GM21447 (cell line): Measurements from ENCODE around the gene TATDN2.
"Not testable (repeated sequence)": the region's sequence is repeated elsewhere in the genome, so short reads cannot be mapped to it uniquely, and the experiment has no call there.

Source experiments
- ATAC-seq: cut with Tn5 transposase; IDR thresholded peaks from one replicate; pipeline ENCODE4 v1.9.1; 2021; ENCODE audit not compliant: unreplicated experiment

TATDN2 gene

DNA sequence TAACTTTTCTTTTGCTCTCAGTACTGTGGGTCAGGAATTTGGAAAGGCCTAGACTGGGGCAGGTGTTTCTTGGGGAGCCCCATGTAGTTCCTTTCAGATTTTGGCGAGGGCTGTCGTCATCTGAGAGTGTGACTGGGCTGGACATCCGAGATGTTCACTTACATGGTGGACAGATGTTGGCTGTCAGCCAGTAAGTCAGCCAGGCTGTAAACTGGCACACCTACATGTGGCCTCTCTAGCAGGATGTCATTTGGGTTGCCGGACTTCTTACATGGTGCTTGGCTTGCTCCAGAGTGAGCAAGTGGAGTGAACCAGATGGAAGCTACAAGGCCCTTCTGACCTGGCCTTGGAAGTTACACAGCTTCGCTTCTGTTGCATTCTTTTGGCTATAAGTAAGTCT lies 20.7 kb downstream of the TATDN2 start:
- ATAC-seq, result no peak

DNA sequence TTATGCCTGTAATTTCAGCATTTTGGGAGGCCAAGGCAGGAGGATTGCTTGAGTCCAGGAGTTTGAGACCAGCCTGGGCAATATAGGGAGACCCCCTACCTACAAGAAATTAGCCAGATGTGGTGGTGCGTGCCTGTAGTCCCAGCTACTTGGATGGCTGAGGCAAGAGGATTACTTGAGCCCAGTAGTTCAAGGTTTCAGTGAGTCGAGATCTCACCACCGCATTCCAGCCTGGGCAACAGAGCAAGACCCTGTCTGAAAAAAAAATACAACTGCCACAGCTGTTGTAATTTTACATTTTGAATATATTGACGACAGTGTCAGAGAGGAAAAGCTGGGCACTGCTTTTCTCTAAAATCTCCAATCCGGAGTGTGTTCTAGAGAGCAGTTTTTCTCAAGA lies 21.2 kb downstream of the TATDN2 start:
- no peak for ATAC-seq

DNA sequence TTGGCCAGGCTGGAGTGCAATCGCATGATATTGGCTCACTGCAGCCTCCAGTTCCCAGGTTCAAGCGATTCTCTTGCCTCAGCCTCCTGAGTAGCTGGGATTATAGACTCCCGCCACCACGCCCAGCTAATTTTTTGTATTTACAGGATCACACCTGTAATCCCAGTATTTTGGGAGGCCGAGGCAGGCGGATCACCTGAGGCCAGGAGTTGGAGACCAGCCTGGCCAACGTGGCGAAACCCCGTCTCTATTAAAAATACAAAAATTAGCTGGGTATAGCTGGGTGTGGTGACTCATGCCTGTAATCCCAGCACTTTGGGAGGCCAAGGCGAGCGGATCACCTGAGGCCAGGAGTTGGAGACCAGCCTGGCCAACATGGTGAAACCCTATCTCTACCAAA lies 24.2 kb downstream of the TATDN2 start:
- not testable (repeated sequence) for ATAC-seq

DNA sequence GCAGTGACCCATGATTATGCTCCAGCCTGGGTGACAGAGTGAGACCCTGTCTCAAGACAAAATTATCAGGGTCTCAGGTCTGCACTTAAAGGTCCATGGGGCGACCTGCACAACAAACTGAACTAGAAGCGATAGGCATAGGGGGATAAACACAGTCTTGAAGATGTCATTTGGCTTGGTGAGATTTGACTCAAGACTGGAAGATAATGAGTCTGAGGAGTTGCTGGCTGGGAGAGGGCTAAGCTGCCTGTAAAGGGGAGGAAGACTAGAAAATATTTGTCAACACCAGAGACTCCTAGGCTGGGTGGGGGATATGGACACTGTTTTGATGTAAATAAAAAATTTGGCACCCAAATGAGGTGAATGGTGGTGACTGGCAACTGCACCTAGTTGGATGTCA lies 24.7 kb downstream of the TATDN2 start:
- no peak for ATAC-seq

DNA sequence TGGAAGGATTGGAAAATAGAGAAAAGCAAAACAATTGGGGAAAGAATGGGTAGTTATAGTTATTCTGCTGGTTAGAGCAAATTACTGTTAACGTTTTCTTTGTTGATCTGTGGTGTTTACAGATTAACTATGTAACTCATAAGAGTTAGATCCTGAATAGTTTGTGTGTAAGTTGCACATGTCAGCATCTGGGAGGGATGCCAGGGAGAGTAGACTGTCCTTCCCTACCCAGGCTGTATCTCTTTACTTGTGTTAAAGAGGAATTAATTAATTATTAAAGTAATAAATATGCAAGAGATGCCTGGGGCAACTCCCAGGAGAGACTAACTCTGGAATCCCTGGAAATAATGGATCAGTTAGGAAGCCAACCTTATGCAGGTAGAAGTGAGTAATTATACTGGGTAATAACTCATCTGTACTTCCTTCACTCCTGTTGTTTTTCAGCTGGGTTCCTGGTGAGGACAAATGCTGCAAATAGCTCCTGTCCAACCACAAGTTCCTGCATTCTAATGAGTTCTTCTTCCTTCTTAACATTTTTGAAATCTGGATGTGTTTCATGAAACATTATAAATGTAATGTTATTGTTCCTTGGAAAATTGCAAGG lies 25.5 kb downstream of the TATDN2 start:
- no peak for ATAC-seq

DNA sequence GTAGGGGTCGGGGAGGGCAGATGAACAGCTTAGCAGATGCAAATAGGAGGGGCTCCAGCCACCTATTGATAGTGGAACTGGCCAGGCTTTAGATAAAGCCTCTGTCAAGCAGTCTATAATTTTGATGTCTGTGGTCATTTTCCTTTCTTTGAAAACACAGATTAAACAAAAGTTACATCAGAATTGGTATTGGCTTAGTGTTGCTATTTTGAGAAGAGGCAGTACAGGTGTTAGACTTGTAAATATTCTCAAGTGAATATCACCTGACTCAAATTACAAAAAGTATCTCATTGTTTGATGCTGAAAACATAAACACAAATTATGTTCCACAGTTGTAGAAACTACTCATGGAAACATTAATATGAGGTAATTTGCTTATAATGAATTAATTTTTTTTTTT lies 26.3 kb downstream of the TATDN2 start:
- ATAC-seq, result no peak

DNA sequence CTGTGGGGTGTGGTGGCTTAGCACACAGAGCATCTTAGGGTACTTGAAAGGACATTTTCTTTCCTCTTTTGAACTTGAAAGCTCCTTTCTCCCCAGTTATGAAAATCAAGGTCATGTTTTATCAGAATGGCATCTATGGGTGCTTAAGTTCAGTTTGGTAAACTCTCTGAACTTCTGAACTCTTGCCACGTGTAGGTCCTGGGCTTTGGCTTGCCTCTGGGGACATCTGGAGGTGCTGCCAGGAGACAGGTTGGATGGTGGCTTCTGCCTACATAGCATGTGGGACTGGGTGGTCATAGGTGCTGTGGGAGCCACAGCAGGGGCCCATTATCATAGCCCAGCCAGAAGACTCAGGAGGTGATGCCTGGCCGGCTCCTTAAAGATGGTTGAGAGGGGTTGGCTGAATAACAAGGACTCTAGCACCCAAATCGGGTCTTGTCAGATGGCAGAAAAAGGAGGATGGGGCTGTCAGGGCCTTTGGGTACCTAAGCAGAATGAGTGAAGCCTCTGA lies 28.9 kb downstream of the TATDN2 start:
- ATAC-seq, result no peak

DNA sequence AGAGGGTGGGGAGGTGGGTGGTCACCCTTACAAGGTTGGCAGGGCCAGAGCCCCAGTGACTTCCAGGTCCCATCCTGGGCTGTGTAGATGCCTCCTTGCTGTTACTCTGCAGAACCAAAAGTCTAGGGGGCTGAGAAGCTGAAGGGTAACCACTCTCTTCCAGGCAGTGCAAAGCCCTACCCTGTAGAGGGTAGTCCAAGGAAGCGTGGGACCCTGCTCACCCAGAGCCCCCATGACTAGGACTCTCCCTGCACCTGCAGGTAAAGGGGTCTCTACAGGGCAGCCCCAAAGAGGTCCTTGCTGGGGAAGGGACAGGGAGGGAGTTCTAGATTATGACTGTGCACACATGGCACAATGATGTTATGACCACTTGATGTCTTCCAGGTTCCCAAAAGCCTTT lies 30.2 kb downstream of the TATDN2 start:
- no peak for ATAC-seq

DNA sequence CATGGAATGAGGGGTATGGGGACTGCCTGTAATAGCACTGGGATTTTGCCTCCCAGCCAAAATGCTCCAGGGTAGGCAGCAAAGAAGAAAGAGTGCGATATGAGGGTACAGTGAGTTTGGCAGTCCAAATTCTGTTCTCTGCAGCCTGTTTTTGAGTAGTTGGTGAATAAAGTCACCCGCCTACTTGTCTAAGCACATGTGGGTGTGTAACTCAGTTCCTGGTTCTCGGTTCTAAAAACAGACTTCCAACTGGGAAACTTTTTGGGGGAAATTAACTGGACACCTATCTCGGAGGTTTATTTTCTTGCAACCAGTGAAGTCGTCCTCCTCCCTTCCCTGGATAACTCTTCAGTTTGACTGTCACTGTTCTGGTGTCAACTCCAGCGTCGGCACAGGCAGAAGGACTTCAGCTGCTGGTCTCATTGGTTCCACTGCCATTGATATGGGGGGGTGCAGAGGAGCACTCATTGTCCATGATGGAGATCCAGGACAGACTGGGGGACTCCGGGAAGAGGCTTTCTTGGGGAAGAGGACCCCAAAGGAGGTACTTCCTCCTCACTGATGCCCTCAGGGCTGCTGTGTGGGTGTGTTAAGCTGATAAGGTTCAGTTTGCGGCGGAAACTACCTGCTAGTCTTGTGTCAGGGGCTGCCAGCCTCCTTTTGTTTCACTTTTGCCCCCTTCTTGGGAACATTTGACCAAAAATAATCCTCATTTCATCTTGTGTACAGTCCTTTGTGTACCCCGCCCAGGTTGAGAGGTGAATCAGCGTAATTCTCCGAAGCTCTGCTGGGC lies 31.3 kb downstream of the TATDN2 start:
- no peak for ATAC-seq

DNA sequence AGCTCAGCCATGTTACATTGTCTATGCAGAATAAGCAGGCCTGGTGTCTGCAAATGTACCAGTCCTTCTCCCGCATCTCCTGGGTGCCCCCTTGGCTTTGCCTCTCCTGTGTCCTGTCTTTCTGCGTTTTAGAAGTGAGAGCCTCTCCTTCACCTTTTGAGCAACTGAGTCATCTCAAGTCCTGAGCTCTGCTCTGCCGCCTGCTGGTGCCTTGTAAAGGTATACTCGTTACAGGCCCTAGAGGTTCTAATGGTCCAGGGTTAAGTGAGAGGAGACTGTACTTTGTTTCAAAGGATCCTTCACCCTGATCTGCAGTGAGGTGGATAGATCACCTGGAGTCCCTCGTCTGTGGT lies 31.9 kb downstream of the TATDN2 start:
- ATAC-seq, result no peak

DNA sequence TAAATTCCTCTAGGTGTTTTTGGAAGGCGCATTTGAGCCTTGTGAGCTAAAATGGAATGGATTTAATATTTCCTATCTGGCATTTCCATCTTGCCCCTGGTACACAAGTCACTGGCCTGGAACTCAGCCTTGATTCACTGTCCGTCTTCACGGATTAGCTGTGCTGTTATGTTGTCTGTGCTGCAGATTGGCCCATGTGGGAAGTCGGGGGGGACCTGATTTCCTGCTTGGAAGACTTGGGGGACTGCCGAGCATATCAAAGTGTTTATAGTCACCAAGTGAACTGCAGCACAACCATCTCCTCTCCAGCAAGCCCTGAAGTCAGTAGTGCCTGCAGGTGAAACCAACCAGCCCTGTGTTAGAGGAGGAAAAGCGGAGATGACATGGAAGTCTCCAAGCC lies 32.3 kb downstream of the TATDN2 start:
- ATAC-seq, result no peak

DNA sequence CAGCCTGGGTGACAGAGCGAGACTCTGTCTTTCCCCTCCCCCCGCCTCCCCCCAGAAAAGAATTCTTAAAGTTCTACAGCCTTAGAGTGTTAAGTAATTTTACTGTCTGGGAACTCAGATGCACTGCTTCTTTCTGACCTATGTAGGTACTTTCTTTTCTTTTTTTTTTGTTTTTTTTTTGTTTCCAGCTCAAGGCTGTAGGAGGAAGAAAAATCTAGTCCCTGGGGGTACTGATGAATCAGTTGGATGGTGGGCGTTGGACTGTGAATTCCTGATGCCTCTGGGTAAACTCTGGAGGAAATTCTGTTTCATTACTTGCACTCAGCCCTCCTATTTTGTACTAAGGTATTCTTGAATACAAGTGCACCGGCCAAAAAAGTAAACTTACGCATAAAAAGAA lies 33.7 kb downstream of the TATDN2 start:
- ATAC-seq, result no peak

DNA sequence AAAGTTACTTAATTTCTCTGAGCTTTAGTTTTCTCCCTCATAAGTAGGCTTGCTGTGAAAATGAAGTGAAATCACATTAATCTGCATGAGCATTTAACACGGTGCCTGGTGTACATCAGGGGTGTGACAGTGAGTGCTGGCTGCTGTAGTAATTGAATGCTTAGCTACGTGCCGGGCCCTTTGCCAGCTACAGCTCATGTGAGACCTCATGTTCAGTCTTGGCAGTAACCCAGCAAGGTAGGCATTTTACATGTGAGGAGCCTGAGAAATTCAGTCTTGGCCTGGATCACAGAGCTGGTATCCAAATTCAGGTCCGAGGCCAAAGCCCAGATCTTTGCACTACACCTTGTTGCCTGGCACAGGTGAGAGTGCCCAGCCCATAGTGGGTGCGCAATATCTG lies 35.4 kb downstream of the TATDN2 start:
- no peak for ATAC-seq

DNA sequence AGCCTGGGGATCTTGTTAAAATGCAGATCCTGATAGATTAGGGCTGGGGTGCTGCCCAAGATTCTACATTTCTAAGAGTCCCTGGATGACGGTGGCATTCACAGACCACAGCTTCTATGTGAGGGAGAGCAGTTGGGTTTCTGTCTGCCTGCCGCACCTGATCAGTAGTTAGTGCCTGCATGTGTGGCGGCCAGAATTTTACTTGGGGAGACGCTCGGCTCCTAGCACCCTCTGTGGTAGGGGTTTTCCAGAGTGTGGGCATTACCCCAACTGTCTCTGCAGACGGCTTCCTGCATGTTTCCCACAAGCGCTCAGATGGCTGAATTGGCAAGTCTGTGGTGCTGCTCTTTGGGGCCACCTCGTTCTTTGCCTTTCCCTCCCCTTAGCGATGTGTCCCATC lies 36.2 kb downstream of the TATDN2 start:
- ATAC-seq, result no peak

DNA sequence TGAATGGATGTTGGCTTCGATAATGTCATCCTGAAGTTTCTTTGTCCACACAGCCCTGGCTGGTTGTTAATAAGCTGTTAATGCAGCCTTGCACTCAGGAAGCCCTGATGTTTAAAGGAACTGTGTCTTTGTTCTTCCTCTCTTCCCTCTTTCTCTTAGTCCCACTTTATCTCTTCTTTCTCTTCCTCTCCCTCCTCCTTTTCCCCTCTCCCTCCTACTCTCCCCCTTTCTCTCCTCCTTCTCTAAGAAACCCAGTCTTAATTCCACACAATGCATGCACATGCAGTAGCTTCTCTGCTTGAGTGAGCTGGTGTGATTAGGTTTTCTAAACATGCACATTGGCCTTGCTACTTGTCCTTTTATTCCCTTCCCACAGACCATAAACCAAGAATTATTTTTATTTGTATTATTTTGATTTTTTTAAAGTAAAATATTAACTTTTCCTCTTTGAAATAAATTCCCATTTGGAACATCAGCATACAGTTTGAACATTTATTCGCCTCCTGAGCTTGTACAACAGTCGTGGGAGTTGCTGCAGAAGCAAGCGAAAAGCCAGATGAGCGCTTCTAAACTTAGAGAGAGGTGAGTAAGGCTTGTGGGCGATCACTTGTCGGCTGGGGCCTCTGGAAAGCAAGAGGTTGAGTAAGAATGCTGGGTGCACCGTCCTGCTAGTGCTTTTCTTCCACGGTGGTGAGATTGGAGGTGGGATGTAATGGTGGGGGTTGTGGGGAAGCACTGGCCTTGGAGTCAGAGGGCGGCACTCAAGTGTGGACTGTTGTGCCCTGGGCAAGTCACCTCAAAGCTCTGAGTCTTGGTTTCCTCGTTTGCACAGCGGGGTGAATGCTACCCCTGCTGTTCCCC lies 37.2 kb downstream of the TATDN2 start:
- ATAC-seq, result no peak

DNA sequence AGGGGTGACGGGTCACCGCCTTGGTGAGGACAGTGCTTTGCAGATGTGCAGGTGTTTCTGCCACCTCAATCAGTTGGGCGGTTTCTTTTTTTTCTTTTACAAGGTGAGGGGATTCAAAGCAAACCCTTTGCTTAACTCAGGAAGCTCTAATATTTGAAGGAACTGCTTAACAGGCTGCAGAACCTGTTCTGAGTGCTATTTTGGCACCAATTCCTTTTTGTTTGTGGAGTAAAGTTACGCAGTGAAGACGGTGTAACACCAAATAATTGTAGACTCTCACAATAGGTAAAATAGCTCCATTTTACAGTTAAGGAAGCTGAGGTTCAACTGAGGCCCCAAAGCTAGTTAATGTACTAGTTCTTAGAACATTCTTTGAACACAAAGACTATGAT lies 37.9 kb downstream of the TATDN2 start:
- no peak for ATAC-seq

DNA sequence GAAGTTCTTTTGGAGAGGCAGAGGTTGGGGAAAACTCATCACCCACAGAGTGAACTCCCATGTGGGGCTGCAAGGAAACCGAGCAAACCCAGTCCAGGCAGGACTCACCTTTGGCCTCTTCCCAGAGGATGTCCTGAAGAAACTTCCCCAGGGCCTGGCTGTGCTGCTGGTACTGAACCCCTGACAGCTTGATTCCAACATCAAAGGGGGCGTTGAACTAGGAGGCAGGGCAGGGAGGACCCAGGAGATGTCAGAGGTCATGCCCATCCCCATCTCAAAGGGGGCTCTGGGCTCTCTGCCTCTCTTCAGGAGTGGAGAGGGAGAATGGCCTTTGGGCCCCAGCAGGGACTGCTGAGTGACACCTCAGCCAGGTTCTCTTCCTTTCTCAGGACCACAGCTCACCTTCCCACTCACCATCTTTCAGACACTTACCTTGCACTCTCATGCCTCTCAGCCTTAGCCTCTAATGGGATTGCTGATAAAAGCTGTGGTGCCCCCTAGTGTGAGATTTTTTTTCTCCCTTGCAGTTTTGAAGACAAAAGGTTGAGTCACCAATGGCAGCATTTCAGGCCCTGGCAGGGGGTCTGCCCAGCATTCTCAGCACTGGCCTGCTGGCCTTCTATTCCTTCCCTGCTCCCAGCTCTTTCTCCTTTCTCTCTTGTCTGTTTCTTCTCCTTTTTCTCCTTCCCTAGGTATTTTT lies 38.5 kb downstream of the TATDN2 start:
- ATAC-seq, result no peak

DNA sequence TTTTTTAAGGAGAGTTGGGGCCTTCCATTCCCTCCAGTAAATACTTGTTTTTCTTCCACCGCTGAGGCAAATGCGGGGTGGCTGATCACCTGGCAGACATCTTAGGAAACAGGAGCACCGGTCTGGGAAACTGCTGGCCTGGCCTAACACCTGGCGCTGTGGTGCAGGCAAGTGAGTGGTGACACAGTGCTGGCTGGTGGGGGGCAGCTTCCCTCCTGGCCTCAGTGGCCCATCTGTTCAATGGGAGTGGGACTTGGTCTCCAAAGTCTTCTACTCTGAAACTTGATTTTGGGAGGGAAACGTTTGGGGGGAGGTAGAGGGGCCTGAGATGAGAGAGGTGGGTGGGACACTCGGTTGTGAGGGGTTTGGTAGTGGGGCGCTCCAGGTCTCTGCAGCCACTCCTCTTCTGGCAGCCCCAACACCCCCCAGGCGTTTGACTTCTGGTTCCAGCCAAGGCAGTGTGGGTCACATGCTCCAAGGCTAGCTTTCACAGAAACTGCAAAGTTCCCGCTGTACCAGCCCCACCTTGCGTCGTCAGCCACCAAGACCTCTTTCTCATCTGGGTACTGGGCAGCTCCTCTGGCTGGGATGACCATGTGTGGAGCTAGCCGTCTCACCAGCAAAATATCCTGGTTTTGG lies 39.8 kb downstream of the TATDN2 start:
- no peak for ATAC-seq

DNA sequence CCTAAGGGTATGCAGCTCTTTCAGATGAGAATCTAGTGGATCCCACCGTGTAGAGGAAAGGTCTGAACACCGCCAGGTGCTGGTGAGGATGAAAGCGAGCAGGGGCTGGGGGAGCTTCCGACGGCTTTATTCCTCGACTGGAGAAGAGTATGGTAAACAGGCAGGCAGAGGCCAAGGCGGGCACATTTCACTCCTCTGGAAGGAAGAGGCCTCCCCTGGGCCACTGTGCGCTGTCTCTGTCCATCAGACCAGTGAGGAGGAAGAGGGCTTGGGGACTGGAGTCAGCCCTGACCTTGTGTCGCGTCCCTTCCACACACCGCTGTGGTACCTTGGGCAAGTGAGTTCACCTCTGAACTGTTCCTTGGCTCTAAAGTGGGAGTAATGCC lies 40.3 kb downstream of the TATDN2 start:
- ATAC-seq, result no peak

DNA sequence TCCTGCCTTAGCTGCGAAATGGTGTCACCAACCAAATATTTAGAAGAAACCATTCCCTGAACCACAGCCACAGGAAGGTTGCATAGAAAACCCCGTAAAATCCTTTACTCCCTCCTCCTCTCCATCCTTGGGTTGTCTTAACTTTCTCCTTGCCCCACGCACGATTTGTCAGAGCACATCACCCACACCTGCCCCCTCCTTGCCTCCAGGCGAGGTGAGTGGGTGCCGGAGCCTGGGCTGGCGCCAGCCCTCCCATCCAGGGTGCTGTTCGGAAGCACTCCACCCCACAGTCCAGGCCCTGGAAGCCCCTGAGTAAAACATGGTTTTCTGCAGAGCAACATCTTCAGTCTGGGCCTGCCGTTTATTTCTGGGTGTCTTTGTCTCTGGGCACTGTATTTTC lies 40.8 kb downstream of the TATDN2 start:
- no peak for ATAC-seq
